GM19025 (cell line): ENCODE data around the gene ABHD1.

Source experiments
- ATAC-seq: cut with Tn5 transposase; IDR thresholded peaks from one replicate; pipeline ENCODE4 v1.9.1; 2021; ENCODE audit warnings: mild to moderate bottlenecking, low read depth, moderate library complexity; ENCODE audit not compliant: unreplicated experiment

The ABHD1 gene

GRCh38 chr2:27086724-27087593, 36.7 kb upstream of the ABHD1 start, which contains the start of gene KHK:
KHK (plus strand) TSS chr2:27086772; CDS start chr2:27087260, 488 bp downstream.
- ATAC-seq: peak; percentile 1

GRCh38 chr2:27087823-27088410, 35.7 kb upstream of the ABHD1 start:
- no peak for ATAC-seq

GRCh38 chr2:27088634-27089033, 35.0 kb upstream of the ABHD1 start:
- no peak for ATAC-seq

- ATAC-seq: no peak
Observed at GRCh38 chr2:27089111-27089954, 34.3 kb upstream of the ABHD1 start.

GRCh38 chr2:27091746-27092695, 31.6 kb upstream of the ABHD1 start:
- no peak for ATAC-seq

GRCh38 chr2:27092696-27093429, 30.8 kb upstream of the ABHD1 start:
- no peak for ATAC-seq

- no peak for ATAC-seq
Observed at GRCh38 chr2:27093430-27094352, 29.9 kb upstream of the ABHD1 start.

- no peak for ATAC-seq
Observed at GRCh38 chr2:27094353-27094984, 29.1 kb upstream of the ABHD1 start.

- no peak for ATAC-seq
Observed at GRCh38 chr2:27095427-27095744, 28.2 kb upstream of the ABHD1 start.

- ATAC-seq: no peak
Observed at GRCh38 chr2:27095745-27096651, 27.6 kb upstream of the ABHD1 start.

- ATAC-seq: no peak
Observed at GRCh38 chr2:27096748-27097297, 26.8 kb upstream of the ABHD1 start.

GRCh38 chr2:27097341-27097740, 26.3 kb upstream of the ABHD1 start:
- no peak for ATAC-seq

GRCh38 chr2:27099334-27099955, 24.2 kb upstream of the ABHD1 start:
- no peak for ATAC-seq

GRCh38 chr2:27100036-27100435, 23.6 kb upstream of the ABHD1 start:
- ATAC-seq: no peak

- no peak for ATAC-seq
Observed at GRCh38 chr2:27102329-27102728, 21.3 kb upstream of the ABHD1 start.

GRCh38 chr2:27105981-27106380, 17.6 kb upstream of the ABHD1 start:
- no peak for ATAC-seq
